Measurements from ENCODE around the gene TMEM8B. TPM values are rescaled to one million over a fixed set of nuclear protein-coding genes. Genes with fewer than 3 reads are reported as not detected.

The TMEM8B gene
- total RNA-seq, 1 experiment from 2014 or later = 9.3 TPM

DNA sequence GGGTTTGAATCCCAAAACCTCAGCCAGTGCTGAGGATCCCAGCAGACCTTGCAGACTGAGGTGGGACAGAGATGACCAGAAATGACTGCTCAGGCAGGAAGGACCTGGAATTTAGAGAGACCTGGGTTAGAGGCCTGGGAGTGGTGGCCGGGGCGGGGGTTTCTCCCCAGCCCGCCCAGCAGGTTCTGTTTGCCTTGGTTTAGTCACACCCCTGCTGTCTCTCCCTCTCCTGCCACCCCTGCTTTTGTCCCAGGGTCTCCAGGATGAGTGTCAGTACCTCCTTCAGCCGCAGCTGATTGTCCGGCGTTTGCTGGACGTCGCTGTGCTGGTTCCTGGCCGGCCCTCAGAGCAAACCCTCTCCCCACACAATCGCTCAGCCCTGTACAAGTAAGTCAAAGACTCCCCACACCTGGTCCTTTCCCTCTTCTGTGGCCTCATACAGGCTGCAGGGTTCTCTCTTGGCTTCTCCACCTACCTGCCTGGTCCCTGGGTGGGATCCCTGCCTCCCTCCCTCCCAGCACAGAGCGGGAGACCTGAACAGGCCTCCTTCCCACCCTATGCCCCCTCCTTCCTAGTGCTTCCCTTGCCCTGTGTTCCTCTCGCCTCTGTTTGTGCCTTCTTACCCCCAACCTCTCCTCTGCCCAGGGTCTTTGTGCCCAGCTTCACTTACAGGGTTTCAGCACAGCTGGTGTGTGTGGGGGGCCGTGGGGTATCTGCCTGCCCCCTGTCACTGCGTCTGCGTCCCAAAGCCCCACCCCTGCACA is 12.0 kb downstream of the TMEM8B start:
- Mint-ChIP-seq H3K4me1 (peaks cover 26 to 36% of the 10 kb centered on the region in 2 experiments), H3K36me3 (ENCODE audit: insufficient read depth in 1 of 3, low read depth in 3 of 3) (no peaks in the 10 kb centered on the region; a peak in 2 of 7 replicates), H3K27me3 (ENCODE audit: low read depth) (peaks cover 23% of the 10 kb centered on the region), H3K9me3 (no peaks in the 10 kb centered on the region), H3K27ac (no peak overlapping the region), H3K4me3 (no peak overlapping the region; a peak in 1 of 5 replicates)
- Histone ChIP-seq H3K56ac (ENCODE audit: insufficient read length, low read depth, low read length) (no peak overlapping the region), H3K9me3 (ENCODE audit: control insufficient read depth, low read depth, low read length) (no peaks in the 10 kb centered on the region), H2BK5ac (ENCODE audit: insufficient read length, low read length) (no peak overlapping the region), H3K4me2 (ENCODE audit: insufficient read depth, insufficient read length, low read length) (no peak overlapping the region), H3K9ac (ENCODE audit: extremely low read depth, insufficient read length, low read length) (no peak overlapping the region), H3K79me1 (ENCODE audit: insufficient read depth, low read depth, low read length, poor library complexity, severe bottlenecking) (no peaks in the 10 kb centered on the region), H2AK5ac (ENCODE audit: insufficient read length, low read length) (no peak overlapping the region), H3K27me3 (ENCODE audit: insufficient read depth, low read length) (no peaks in the 10 kb centered on the region), H2BK15ac (ENCODE audit: low read depth, low read length) (no peak overlapping the region), H2BK12ac (ENCODE audit: insufficient read length, low read depth, low read length) (no peak overlapping the region), H3K79me2 (ENCODE audit: insufficient read depth, low read length) (no peaks in the 10 kb centered on the region), H3K4me1 (ENCODE audit: insufficient read depth, low read length) (peaks cover 14% of the 10 kb centered on the region; the same call in 1 of the 2 replicates), H3K23me2 (ENCODE audit: insufficient read length, low read depth, low read length, poor library complexity, severe bottlenecking) (peaks cover 4% of the 10 kb centered on the region), H3K14ac (ENCODE audit: insufficient read depth, low read length) (no peak overlapping the region), H3T11ph (ENCODE audit: low read length) (no peak overlapping the region), H2BK20ac (ENCODE audit: low read depth, low read length, poor library complexity, severe bottlenecking) (no peak overlapping the region), H2AFZ (ENCODE audit: low read length) (no peak overlapping the region), H3K4ac (ENCODE audit: low read depth, low read length) (no peak overlapping the region), H4K5ac (ENCODE audit: insufficient read length, low read depth, low read length) (no peak overlapping the region), H4K91ac (ENCODE audit: insufficient read length, low read depth, low read length) (no peak overlapping the region), H3K27ac (ENCODE audit: insufficient read length, low read depth, low read length) (no peak overlapping the region), H2BK120ac (ENCODE audit: low read depth, low read length, poor library complexity, severe bottlenecking) (no peak overlapping the region), H3K18ac (ENCODE audit: insufficient read length, low read depth, low read length) (no peak overlapping the region), H4K8ac (replicated peaks; ENCODE audit: insufficient read length, low read depth, low read length) (no peak overlapping the region), H3K23ac (ENCODE audit: insufficient read length, low read depth, low read length) (no peak overlapping the region), H4K20me1 (ENCODE audit: control insufficient read depth, insufficient read depth, insufficient read length) (no peaks in the 10 kb centered on the region)
- DNase-seq = no peak
- WGBS (ENCODE audit: extremely low coverage, insufficient read length, low lambda C conversion rate) = no CpG with 5 or more reads among the region's 15 CpGs
- TF ChIP-seq, protein P1, sequence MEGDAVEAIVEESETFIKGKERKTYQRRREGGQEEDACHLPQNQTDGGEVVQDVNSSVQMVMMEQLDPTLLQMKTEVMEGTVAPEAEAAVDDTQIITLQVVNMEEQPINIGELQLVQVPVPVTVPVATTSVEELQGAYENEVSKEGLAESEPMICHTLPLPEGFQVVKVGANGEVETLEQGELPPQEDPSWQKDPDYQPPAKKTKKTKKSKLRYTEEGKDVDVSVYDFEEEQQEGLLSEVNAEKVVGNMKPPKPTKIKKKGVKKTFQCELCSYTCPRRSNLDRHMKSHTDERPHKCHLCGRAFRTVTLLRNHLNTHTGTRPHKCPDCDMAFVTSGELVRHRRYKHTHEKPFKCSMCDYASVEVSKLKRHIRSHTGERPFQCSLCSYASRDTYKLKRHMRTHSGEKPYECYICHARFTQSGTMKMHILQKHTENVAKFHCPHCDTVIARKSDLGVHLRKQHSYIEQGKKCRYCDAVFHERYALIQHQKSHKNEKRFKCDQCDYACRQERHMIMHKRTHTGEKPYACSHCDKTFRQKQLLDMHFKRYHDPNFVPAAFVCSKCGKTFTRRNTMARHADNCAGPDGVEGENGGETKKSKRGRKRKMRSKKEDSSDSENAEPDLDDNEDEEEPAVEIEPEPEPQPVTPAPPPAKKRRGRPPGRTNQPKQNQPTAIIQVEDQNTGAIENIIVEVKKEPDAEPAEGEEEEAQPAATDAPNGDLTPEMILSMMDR (conservative IDR thresholded peaks at IDR 0.05) = no peak
